Measurements from ENCODE around the gene RNU6-9. TPM values are rescaled to one million over a fixed set of nuclear protein-coding genes. Genes with fewer than 3 reads are reported as not detected.

RNU6-9 gene
- total RNA-seq, 1 donor from 2014 or later: not detected

GRCh38 chr19:937259-937694 is 44.0 kb downstream of the RNU6-9 start:
- Mint-ChIP-seq H3K4me3 (peak overlapping the region; percentile 14), H3K36me3 (peaks cover 22% of the 10 kb centered on the region), H3K9me3 (no peaks in the 10 kb centered on the region), H3K27ac (no peak overlapping the region), H3K4me1 (peaks cover 20% of the 10 kb centered on the region), H3K27me3 (ENCODE audit: insufficient read depth, low read depth) (peaks cover 10% of the 10 kb centered on the region)
- Histone ChIP-seq H2AFZ (replicated peaks) (no peak overlapping the region), H3K79me2 (ENCODE audit: low read depth) (peaks cover 97% of the 10 kb centered on the region), H3K27ac (no peak overlapping the region), H3K9ac (no peak overlapping the region), H3F3A (ENCODE audit: low read depth) (no peaks in the 10 kb centered on the region), H3K36me3 (no peaks in the 10 kb centered on the region), H3K4me3 (no peak overlapping the region), H4K20me1 (ENCODE audit: low read depth) (peaks cover 94% of the 10 kb centered on the region), H3K4me2 (no peak overlapping the region), H3K27me3 (no peaks in the 10 kb centered on the region), H3K9me3 (ENCODE audit: low read depth) (no peaks in the 10 kb centered on the region), H3K4me1 (peaks cover 10% of the 10 kb centered on the region)
- TF ChIP-seq, protein P1, sequence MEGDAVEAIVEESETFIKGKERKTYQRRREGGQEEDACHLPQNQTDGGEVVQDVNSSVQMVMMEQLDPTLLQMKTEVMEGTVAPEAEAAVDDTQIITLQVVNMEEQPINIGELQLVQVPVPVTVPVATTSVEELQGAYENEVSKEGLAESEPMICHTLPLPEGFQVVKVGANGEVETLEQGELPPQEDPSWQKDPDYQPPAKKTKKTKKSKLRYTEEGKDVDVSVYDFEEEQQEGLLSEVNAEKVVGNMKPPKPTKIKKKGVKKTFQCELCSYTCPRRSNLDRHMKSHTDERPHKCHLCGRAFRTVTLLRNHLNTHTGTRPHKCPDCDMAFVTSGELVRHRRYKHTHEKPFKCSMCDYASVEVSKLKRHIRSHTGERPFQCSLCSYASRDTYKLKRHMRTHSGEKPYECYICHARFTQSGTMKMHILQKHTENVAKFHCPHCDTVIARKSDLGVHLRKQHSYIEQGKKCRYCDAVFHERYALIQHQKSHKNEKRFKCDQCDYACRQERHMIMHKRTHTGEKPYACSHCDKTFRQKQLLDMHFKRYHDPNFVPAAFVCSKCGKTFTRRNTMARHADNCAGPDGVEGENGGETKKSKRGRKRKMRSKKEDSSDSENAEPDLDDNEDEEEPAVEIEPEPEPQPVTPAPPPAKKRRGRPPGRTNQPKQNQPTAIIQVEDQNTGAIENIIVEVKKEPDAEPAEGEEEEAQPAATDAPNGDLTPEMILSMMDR (IDR thresholded peaks at IDR 0.05): no peak
- no peak for TF ChIP-seq EZH2 (IDR thresholded peaks at IDR 0.05)
- no peak for TF ChIP-seq EZH2phosphoT487 (IDR thresholded peaks at IDR 0.05)
- DNase-seq (ENCODE audit: low spot score): no peak

DNA sequence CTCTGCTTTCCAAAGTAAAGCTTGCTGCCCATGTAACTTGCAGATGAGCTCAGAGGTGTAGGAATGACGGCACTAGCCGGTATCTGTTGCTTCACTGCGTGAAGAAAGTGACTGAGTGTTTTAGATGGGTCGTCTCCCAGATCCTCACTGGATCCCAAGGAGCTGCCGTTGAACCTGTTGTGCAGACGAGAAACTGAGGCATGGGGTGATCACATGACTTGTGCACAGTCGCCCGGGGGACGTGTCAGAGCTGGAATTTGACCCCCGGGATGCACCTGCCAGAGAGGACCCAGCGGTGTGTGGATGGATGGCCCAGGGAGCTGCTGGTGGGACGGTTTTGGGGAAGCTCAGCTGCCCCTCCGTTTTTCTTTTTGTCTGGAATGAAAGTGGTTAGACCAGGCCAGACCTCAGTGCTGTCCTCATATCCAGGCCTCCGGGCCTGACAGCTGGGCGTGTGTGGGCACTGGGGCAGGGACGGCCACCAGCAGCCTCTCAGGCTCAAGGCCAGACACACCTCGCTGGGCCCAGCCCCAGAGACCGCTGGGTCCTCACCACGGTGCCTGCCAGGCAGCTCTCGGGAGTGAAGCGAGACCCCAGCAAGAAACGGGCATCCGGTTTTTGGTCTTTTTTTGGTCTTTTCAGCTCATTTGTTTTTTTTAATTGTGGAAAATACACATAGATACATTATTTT is 45.1 kb downstream of the RNU6-9 start:
- Mint-ChIP-seq H3K27me3 (ENCODE audit: insufficient read depth, low read depth) (peaks cover 10% of the 10 kb centered on the region), H3K4me1 (peaks cover 18% of the 10 kb centered on the region), H3K27ac (no peak overlapping the region), H3K9me3 (no peaks in the 10 kb centered on the region), H3K36me3 (peaks cover 26% of the 10 kb centered on the region), H3K4me3 (peak overlapping the region; percentile 17)
- Histone ChIP-seq H3K4me1 (peaks cover 1% of the 10 kb centered on the region), H3K36me3 (no peaks in the 10 kb centered on the region), H3K4me2 (no peak overlapping the region), H3K9me3 (ENCODE audit: low read depth) (no peaks in the 10 kb centered on the region), H3K27me3 (no peaks in the 10 kb centered on the region), H2AFZ (replicated peaks) (no peak overlapping the region), H3K9ac (no peak overlapping the region), H4K20me1 (ENCODE audit: low read depth) (peaks cover 94% of the 10 kb centered on the region), H3K4me3 (no peak overlapping the region), H3K27ac (no peak overlapping the region), H3F3A (ENCODE audit: low read depth) (no peaks in the 10 kb centered on the region), H3K79me2 (ENCODE audit: low read depth) (peaks cover 97% of the 10 kb centered on the region)
- TF ChIP-seq, protein P1 (IDR thresholded peaks at IDR 0.05): no peak
- TF ChIP-seq EZH2phosphoT487 (IDR thresholded peaks at IDR 0.05): no peak
- no peak for TF ChIP-seq EZH2 (IDR thresholded peaks at IDR 0.05)
- no peak for DNase-seq (ENCODE audit: low spot score)

GRCh38 chr19:939439-939838 is 46.2 kb downstream of the RNU6-9 start:
- H3K79me2 ChIP-seq (ENCODE audit: low read depth): peaks cover 97% of the 10 kb centered on the region

More at GRCh38 chr19:939439-939838, 46.2 kb downstream of the RNU6-9 start:
- H4K20me1 ChIP-seq (ENCODE audit: low read depth): peaks cover 94% of the 10 kb centered on the region
- H3K4me2 ChIP-seq: no peak overlapping the region
- H3F3A ChIP-seq (ENCODE audit: low read depth): no peaks in the 10 kb centered on the region
- H3K4me3 ChIP-seq: no peak overlapping the region
- Mint-ChIP-seq H3K27ac (no peak overlapping the region), H3K9me3 (no peaks in the 10 kb centered on the region), H3K36me3 (peaks cover 28% of the 10 kb centered on the region), H3K27me3 (ENCODE audit: insufficient read depth, low read depth) (peaks cover 10% of the 10 kb centered on the region), H3K4me3 (no peak overlapping the region), H3K4me1 (peaks cover 15% of the 10 kb centered on the region)
- H3K27me3 ChIP-seq: no peaks in the 10 kb centered on the region
- no peak overlapping the region for H2AFZ ChIP-seq (replicated peaks)
- no peak overlapping the region for H3K27ac ChIP-seq
- no peaks in the 10 kb centered on the region for H3K36me3 ChIP-seq
- no peaks in the 10 kb centered on the region for H3K4me1 ChIP-seq
- DNase-seq (ENCODE audit: low spot score): no peak
- TF ChIP-seq EZH2phosphoT487 (IDR thresholded peaks at IDR 0.05): no peak
- no peak for TF ChIP-seq EZH2 (IDR thresholded peaks at IDR 0.05)
- TF ChIP-seq, protein P1 (IDR thresholded peaks at IDR 0.05): no peak
- H3K9ac ChIP-seq: no peak overlapping the region
- H3K9me3 ChIP-seq (ENCODE audit: low read depth): no peaks in the 10 kb centered on the region
